GM19455 (cell line): ENCODE results near the gene ZNF44.

Experiments
- ATAC-seq: cut with Tn5 transposase; IDR thresholded peaks from one replicate; pipeline ENCODE4 v1.9.1; 2021; ENCODE audit not compliant: unreplicated experiment

The ZNF44 gene

GRCh38 chr19:12265921-12266704 lies 28.6 kb downstream of the ZNF44 start:
- no peak for ATAC-seq

GRCh38 chr19:12261554-12261953 lies 33.1 kb downstream of the ZNF44 start:
- no peak for ATAC-seq

GRCh38 chr19:12260861-12261260 lies 33.8 kb downstream of the ZNF44 start:
- ATAC-seq: no peak

GRCh38 chr19:12260236-12260635 lies 34.4 kb downstream of the ZNF44 start:
- ATAC-seq: no peak

GRCh38 chr19:12255372-12255771 lies 39.3 kb downstream of the ZNF44 start:
- ATAC-seq: no peak

- no peak for ATAC-seq
These were observed 47.0 kb downstream of the ZNF44 start for GRCh38 chr19:12247644-12248222.

- ATAC-seq: no peak
These were observed 50.3 kb downstream of the ZNF44 start for GRCh38 chr19:12244370-12244769.

GRCh38 chr19:12237143-12237839 lies 57.4 kb downstream of the ZNF44 start:
- no peak for ATAC-seq

GRCh38 chr19:12232961-12233360 lies 61.7 kb downstream of the ZNF44 start:
- no peak for ATAC-seq

- no peak for ATAC-seq
These were observed 63.6 kb downstream of the ZNF44 start for GRCh38 chr19:12230751-12231733.

GRCh38 chr19:12229990-12230389 lies 64.7 kb downstream of the ZNF44 start:
- no peak for ATAC-seq

- no peak for ATAC-seq
These were observed 70.0 kb downstream of the ZNF44 start for GRCh38 chr19:12224676-12225075.

- no peak for ATAC-seq
These were observed 71.6 kb downstream of the ZNF44 start for GRCh38 chr19:12222980-12223630.
